ENCODE data around the gene RBM20.

RBM20 gene

DNA sequence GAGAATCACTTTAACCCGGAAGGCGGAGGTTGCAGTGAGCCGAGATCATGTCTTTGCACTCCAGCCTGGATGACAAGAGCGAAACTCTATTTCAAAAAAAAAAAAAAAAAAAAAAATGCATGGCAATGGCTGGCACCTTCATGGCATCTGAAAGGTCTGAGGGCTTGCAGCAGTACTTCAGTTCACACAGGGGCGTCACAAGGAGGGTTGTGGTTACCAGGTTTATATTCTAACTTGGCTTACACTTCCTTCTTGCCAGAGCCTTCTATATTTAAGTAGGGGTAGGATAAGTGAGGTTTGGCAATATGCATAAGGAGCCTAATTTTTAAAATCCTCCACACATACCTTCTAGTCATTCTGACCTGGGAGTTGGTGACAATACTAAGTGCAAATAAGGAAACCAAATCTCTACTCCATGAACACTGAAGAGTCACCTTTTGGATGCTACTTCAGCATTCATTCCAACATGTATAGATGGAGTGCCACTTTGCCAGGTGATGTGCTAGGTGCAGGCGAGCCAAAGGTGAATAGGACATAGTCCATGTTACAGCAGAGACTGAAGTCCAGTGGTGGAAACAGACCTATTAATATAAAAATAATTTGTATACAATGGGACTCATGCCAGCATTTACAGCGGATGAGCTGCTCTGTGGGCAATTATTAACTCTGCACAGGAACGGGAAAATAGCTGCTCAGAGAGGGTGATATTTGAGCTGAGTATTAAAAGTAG lies 169.8 kb downstream of the RBM20 start:
- no peak for DNase-seq (ENCODE audit: low read depth)

DNA sequence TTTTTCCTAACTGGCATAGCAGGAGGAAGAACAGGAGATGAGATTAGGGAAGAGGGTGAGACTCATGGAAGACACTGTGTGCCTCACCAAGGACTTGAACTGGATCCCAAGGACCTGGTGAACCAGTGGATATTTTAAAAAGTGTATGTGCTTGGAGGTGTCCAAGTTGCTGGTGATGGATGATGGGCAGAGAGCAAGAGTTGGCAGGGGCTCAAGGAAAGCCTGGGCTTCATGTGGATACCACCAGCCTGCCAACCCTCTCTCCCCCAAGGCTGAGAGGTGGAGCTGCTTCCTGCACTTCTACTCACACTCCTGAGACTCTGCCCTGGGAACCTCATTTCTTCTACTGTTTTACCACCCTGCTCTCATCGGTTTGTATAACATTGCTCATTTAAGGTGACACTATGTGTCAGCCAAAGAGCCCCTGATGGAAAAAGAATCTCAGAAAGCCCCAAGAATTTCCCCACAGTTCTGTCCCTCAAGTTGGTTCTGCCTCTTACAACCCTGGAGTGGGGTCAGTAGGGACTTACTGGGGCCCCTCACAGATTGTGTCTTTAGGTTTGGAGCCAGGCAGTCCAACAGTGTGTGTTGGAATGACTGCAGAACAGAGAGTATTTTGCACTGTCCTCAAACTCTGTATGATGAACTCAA lies 171.3 kb downstream of the RBM20 start:
- DNase-seq (ENCODE audit: low read depth) = no peak

DNA sequence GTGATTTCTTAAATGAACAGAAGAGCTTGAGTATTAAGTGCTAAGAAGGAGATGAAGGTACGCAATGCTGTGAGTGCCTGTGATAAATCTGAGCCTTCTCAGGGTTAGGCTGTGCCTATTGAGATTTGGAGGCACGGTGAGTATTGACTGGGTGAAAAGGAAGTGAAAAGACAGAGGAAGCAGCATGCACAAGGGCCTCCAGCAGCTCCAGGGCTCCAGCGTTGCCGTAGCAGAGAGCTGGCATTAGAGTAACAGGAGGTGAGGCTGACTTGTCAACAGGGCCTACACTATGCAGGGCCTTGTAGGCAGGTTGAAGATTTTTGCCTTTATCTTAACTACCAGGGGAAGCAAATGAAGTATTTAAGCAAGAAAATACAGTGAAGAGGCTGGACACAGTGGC lies 173.5 kb downstream of the RBM20 start:
- DNase-seq (ENCODE audit: low read depth) = no peak

- no peak for DNase-seq (ENCODE audit: low read depth)
These were observed 174.4 kb downstream of the RBM20 start for GRCh38 chr10:110818311-110819256.

DNA sequence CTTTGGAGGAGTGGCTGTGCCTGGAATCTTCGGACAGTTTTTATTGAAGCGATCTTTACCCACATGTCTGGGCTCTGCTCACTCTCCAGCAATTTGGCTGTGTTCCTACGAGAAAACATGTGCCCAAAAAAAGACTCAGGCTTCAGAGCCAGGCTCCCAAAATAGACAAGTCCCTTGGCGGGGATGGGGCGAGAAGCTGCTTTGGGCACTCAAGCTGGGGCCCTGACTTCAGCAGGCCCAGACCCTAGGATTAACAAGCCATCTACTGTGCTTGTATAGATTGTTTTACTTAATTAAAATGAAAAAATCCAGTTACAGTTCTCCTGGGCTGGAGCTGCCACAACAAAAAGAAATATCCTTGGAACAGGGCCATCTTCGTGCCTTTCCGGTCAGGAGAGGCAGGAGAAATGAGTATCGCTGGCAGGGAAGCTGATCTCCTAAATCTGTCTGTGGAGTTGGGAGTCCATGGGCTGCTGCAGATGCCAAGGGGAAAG lies 176.2 kb downstream of the RBM20 start:
- DNase-seq (ENCODE audit: low read depth) = peak; percentile 38

DNA sequence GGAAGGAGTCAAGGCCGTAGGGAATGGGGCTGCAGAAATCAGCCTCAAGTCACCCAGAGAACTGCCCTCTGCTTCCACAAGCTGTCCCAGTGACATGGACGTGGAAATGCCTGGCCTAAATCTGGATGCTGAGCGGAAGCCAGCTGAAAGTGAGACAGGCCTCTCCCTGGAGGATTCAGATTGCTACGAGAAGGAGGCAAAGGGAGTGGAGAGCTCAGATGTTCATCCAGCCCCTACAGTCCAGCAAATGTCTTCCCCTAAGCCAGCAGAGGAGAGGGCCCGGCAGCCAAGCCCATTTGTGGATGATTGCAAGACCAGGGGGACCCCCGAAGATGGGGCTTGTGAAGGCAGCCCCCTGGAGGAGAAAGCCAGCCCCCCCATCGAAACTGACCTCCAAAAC lies 177.4 kb downstream of the RBM20 start:
- no peak for DNase-seq (ENCODE audit: low read depth)

- no peak for DNase-seq (ENCODE audit: low read depth)
These were observed 178.0 kb downstream of the RBM20 start for GRCh38 chr10:110822035-110822711.

DNA sequence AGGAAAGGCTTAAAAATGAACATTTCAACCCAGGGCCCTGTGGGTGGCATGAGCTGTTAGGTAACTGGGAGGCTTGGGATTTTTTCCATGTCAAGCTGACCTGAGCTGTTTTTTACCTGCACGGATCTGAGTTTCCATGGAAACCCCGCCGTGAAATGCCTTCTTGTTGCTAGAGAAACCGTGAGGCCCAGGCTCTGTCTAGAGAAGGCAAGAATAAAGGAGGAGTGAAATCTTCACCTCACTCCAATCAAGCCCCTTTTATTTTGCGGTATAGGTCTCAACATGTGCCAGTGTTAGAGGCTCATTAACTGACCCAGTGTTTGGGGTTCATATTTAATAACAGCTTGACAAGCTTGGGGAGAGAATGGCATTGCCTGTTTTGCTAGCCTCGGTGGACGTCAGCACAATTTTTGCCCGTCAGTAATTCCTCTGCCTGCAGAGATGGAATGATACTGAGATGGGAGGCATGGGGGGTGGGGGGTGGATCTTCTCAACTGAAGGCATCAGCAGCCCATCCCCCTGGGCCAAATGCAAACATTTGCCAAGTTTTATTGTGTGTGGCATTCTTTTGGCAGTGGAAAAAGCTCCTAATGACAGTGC lies 178.7 kb downstream of the RBM20 start:
- DNase-seq (ENCODE audit: low read depth) = no peak

DNA sequence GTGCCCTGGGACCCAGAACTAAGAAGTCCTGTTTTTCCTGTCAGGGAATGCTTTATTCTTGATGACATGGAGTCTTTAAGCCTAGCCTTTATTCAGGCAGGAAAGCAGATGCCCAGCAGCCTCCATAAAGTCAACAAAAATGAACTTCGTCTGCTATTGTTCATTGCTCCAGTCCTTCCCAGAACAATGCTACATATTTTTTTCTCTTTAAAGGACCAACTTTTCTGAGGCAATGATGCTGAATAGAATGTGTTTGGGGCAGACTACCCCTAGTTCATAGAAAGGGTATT lies 180.0 kb downstream of the RBM20 start:
- no peak for DNase-seq (ENCODE audit: low read depth)

GRCh38 chr10:110824660-110825059 lies 180.5 kb downstream of the RBM20 start:
- no peak for DNase-seq (ENCODE audit: low read depth)

DNA sequence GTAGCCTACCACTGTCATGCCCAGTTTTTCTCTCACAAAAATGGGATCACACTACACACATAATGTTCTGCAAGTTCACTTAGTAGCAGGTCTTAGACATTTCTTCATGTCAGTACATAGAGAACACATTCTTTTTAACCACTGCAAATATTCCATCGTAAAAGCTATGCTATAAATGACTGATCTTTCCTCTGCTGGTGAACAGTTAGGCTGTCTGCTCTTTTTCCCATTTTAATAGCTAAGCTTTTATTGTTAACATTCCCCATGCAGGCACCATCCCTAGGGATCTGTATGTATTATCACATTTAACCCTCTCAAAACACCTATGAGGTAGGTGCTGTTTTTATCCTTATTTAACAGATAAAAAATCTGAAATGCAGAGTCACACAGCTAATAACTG lies 181.4 kb downstream of the RBM20 start:
- no peak for DNase-seq (ENCODE audit: low read depth)

GRCh38 chr10:110827410-110827809 lies 183.3 kb downstream of the RBM20 start:
- DNase-seq (ENCODE audit: low read depth) = no peak

- DNase-seq (ENCODE audit: low read depth) = no peak
These were observed 183.7 kb downstream of the RBM20 start for GRCh38 chr10:110827875-110828274.

- DNase-seq (ENCODE audit: low read depth) = no peak
These were observed 184.4 kb downstream of the RBM20 start for GRCh38 chr10:110828525-110828924.

GRCh38 chr10:110829721-110830410 lies 185.7 kb downstream of the RBM20 start:
- DNase-seq (ENCODE audit: low read depth) = no peak

DNA sequence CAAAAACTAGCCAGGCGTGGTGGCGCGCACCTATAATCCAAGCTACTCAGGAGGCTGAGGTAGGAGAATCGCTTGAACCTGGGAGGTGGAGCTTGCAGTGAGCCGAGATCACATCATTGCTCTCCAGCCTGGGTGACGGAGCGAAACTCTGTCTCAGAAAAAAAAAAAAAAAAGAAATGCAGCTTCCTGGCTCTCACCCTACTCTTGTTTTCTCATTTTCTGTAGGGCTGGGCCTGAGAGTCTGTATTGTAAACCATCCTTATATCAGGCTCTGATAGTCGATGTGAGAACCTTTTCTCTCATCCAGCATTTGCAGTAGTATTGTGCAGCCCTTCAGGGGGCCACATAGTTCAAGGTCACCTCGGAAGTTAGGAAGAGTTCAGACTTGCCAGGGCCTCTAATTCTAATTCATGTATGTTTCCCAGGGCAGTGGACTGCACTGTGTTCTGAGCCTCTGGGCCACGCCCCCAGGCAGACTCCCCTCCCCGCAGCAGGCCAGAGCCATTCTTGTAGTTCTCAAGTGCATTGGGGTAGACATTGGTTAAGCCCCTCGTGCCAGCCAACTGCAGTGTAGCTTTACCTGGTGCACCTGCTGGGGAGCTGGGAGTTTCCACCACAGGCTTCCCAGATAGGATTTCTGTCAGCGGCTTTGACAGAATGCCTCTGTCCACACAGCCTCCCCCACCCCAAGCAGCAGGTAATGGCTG lies 189.3 kb downstream of the RBM20 start:
- no peak for DNase-seq (ENCODE audit: low read depth)

DNA sequence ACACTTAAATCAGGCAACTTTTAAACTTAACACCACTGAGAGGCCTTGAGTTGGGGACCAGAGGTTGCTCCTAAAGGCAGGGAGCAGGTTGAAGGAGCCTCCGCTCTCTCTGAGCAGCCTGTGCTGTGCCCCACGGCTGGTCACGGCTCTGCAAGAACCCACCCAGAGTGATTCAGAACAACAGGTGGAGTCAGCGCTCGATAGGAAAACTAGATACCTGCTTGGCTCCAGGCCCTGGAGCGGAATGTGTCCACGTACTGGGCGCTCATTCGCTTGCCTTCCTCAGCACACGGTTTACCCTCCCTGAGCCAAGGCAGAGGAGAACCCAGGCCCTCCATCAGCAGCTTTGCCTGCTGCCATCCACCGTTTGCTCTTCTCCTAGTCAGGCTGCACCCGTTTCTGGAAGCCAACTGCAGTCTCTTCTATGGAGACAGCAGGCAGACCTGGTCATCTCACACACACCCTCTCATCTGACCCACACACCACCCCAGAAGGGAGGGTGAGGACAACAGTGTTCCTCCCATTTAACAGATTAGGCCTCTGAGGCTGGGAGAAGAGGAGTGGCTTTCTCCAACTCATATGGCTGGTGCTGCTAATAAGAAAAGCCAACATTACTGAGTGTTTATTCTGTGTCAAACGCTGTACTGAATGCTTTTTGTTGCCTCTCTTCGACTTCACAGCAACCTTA lies 189.9 kb downstream of the RBM20 start:
- no peak for DNase-seq (ENCODE audit: low read depth)

DNA sequence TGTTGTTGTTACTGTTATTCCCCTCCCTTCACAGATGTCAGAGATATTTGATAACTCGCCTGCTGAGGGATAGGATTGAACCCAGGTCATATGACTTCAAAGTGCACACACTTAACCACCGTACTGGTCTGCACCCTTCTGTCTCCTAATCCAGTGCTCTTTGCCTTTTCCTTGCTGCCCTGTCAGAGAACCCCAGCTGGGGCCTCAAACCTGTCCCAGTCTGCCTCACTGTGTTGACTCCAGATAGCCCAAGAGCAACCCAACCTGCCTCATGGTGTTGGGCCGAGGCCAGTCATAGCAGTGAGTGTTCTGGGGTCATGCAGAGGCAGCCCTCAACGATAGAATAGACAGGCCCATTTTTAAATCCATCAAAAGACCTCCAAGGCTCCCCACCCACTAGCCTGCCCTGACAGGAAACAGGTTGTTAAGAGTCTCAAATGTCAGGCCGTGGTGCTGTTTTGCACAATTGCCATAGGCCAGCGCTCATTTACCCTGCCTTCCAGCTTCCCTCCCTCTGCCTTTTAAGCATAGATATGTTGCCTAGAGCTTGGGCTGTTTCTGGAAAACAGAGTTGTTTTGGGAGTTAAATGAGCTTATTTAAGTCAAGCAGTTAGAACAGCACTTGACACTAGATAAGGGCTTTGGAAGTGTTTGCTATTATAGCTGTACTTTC lies 190.6 kb downstream of the RBM20 start:
- no peak for DNase-seq (ENCODE audit: low read depth)

GRCh38 chr10:110835841-110836240 lies 191.7 kb downstream of the RBM20 start:
- no peak for DNase-seq (ENCODE audit: low read depth)

Data from GM04503 (cell line).